NOMO-1 treated with dmso at 0.1 percent for 144 hours (cell line): Measurements from ENCODE around the gene MVK.
A peak's percentile ranks its signal among the peaks of the same experiment; 100 is the strongest.

ENCODE experiments used
- DNase-seq: peaks from one replicate; lab custom pipeline; 2025; ENCODE audit not compliant: unreplicated experiment; lab: John Stamatoyannopoulos, UW

MVK gene

DNA sequence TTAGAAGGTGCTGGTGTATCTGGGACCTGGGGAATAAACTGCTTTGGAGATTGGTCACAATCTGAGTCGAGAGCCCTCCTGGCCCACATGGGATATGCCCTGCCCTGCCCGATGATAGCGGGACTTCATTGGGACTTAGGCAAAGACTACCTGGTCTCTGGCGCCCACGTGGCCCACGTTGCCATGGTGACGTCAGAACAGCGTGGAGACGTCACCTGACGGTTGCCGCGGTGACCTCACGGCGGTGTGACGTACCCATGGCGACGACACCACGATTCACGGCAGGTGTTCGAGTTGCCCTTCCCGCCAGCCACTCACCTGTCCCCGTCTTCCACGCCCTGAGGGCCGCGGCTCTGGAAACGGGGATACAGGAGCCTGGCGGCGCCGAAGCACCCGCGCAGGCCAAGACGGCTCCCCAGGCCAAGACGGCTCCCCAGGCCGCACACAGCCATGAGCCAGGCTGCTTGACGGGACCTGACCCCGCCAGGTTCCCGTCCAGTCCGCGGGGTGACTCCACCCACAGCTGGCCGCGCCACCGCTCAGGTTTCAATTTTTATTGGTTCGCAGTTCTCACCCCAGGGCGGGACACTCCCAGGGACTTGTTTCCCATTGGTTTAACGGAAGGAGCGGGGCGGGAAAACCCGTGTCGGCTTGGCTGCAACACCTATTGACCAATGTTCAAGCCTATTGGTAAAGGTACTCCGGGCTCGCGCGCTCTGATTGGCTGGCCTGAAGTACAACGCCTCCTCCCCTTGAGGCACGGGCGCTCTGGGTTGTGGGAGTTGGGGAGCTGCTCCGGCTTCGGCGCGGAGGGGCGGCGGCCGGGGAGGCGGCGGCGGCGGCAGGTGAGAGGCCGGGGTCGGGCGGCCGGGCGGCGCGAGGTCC is at the start of gene MVK, which contains the start of gene MMAB:
MVK (plus strand) TSS at position 766 of the 885 bp plus-strand sequence. CDS start 1,029 bp downstream, outside the sequence.
MMAB (minus strand) TSS at position 476 of the 885 bp plus-strand sequence; CDS start at position 452, 24 bp downstream.
- peak; percentile 99 for DNase-seq

DNA sequence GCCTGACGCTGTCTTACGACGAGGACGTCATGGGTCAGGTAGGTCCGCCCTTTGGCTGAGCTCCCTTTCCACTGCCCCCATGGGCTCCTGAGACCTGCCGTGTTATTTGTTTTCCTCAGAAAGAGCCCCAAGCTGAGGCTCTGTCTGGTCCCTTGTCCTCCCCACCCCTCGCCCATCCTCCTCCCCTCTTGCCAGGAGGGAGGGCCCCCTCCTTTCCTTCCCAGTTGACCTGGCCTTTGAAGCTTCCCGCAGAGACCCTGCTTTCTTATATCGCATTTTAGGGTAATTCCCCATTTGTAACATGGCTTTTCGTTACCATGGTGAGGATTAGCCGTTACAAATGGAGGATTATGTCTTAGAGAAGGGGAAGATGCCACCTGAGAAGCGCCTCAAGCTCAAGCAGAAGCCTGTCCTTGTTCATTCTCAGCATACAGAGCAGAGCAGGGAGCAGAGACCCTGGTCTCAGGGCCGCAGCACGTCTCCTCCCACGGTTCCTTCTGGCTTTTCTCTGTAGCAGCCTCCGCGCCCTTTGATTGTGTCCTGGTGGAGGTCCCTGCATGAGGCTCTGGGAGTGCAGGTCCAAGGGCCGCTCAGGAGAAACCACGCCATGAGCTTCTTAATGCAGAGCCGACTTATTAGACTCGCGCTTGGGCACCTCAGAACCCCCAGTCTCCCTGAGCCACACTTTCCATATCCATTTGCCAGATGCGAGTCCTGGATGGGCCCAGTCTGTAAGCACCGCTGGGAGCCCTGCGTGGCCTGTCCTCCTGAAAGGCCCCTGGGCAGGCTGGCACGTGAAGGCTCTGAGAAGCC is 48.9 kb upstream of the MVK start:
- no peak for DNase-seq

DNA sequence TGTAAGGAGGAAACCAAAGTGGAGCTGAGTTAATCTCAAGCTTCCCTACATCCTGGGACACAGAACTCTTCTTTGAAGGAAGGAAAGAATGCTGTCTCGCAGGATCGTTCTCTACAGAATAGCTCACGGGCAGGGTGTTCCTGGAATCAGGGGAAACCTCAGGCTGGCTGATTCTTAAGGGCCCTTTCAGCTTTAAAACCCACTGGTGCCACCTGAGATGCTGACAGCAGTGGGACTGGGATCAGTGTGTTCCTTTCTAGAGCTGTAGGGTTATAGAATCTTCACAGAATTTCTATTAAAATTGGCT is 48.4 kb upstream of the MVK start:
- DNase-seq = no peak

DNA sequence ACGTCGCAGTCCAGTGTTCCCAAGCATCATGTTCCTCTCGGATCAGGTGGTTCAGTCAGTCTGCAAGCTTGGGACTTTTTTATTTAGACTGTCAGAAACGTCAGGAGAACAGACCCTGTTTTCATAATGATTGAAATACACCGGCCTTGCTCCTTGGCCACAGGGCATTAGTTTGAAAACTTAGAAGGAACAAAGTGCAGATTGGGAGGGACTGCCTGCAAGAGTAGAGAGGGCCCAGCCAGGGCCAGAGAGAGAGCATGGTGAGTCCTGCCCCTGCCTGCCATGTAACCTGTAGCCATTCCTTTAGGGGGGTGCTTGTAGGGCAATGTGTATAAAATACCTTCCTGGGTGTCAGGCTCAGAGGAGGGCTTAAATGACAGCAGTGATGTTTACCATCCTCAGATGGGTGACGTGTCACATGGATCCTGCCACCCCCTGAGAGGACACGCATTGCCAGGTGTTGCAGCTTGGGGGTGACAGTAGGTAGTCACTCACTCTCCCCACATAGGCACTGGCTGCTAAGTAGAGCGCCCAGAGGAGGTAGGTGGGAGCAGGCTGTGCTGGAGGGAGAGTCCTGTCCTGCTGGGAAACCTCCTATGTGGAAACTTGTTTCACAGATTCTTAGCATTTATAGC is 46.0 kb upstream of the MVK start:
- DNase-seq = no peak

DNA sequence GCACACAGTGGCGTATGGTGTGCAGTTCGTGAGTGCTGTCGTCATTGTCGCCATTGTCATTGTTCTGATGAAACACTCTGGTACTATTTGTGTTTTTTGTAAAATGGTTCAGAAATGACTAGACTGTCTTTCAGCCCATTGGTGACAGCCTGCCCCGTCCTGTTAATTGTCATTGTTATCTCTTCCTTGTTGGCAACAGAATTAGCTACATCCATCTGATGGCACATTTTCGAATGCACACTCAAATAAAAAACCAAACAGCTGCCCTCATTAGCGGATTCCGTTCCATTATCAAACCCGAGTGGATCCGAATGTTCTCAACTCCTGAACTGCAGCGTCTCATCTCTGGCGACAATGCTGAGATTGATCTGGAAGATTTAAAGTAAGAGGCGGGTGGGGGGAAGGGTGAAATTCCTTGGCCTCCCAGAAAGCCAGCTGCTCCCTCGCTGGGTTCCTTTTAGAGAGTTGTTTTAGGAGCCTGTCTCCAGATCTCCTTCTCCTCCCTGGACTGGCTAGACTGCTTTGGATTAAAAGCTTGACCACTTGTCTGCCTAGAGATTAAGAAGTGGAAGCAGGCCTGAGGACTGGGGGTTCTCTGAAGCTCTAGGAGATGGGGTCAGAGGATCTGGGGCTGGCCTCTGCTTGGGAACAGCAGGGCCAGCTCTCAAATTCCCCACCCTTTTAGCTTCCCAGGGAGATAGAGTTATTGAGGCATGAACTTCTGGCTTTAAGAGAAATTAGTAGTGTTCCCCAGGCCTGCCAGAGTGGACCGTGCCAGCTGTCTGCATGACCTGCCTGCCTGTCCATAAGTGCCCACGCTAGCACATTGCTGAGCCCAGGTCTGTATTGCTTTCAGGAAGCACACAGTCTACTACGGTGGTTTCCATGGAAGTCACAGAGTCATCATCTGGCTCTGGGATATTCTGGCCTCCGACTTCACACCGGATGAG is 43.6 kb upstream of the MVK start:
- no peak for DNase-seq

DNA sequence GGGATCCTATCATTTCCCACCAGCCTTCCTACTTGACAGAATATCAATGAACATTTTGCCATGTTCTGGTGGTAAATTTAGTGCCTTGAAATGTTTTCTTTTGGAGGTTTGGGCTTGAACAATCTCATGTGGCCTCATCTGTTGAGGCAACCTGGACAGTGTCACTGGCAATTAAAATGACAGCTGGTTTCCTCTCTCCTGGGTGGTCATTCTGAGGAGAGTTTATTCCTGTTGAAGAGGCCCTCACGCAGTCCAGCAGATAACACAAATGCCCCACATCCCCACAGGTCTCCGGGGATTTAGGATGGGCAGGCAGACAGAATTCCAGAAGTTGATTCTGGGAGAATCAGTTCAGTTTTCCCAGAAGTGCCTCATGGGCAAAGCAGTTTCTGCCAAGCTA is 42.2 kb upstream of the MVK start:
- no peak for DNase-seq

DNA sequence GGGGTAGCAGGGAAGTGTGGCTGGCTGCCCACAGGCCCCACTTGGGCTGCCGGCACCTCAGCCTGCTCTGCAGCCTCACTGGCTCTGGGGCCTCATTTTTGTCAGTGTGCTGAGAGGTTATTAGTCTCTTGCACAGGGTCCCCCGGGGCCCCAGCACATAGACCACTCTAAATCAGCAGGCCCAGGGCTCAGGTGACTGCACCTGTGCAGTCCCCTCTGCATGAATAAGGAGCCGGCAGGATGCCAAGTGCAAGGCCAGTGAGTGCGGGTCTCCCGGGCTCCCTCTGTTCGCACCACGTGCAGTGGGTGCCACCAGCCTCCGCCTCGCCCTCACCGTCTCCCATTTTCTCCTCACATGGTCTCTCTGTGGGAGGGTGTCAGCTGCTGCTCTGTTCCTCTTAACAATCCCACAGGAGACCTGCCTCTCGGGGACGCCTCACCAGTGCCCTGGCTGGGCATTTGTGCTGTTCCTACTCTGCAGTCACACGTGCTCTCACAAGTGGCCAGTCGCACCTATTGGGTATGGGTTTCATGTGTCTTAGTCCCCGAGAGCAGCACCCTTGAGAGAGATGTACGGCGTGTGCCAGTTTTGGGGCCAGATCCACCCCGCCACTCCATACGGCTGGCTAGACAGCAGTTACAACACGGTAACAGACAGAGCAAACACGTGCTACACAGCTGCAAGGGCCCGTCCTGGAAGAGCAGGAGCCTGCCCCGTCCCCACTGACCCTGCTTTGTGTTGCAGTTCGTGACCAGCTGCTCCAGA is 40.7 kb upstream of the MVK start:
- DNase-seq = no peak

DNA sequence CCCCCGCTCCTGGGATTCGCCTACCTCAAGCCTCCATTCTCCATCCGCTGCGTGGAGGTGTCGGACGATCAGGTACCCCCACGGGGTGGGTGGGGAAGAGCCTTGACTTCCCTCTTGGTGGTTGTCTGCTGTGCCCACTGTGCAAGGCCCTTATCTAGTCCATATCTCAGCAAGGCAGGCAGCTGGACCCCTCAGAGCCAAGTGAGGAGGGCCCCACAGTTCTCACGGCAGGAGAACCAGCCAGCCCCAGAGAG is 40.2 kb upstream of the MVK start:
- DNase-seq = no peak

DNA sequence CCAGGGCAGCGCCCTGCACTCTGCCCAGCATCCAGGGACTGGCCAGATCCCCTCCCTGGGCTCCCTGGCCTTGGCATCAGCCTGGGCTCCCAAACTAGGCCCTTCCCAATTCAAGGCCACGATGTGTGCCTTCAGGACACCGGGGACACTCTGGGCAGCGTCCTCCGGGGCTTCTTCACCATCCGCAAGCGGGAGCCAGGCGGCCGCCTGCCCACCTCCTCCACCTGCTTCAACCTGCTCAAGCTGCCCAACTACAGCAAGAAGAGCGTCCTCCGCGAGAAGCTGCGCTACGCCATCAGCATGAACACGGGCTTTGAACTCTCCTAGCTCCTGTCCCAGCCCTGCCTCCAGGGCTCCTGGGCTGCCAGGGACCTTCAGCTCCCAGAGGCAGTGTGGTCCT is 39.1 kb upstream of the MVK start:
- no peak for DNase-seq

DNA sequence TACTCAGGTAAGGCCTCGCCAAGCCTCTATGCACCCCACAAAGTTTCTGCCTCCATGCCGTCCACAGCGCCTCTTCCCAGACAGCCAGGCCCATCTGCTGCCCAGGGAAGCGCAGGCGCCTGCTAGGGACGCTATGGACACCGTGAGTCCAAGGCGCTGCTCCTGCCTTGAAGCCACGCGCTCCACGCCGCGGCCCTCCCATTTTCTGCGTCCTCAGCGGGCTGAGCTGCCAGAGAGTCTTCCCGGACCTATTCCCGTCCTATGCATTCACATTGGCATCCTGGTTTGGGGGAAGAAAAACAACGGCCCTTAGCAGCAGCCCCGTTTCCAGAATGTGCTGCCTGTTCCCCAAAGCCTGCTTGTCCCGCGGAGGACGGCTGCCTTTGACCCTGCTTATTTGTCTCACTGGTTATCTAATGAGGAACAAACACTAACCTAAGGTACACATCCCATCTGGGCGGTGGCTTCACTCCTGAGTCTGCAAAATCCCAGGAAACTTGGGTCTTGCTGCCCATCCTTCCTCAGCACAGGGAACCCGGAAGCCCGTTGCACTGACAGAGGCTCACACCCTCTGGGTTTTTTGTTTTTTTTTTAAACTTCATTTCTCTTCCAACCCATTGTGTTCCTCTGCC is 38.2 kb upstream of the MVK start:
- DNase-seq = no peak

DNA sequence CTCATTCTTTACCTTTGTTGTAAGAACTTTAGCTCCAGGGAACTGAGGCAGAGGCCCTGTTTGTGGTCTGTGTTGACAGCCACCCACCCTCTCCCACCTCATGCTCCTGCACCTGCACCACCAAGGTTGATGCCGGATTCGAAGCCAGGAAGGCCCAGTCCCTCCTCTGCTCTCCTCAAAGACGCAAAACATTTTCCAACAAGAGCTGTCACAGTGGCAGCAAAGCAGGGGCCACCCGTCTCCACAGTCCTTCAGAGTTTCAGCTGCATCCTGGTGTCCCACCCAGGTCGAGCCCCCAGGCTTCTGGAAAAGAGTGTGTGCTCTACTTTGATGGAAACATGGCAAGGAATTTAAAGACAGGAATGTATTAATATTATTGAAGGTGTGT is 37.7 kb upstream of the MVK start:
- no peak for DNase-seq

DNA sequence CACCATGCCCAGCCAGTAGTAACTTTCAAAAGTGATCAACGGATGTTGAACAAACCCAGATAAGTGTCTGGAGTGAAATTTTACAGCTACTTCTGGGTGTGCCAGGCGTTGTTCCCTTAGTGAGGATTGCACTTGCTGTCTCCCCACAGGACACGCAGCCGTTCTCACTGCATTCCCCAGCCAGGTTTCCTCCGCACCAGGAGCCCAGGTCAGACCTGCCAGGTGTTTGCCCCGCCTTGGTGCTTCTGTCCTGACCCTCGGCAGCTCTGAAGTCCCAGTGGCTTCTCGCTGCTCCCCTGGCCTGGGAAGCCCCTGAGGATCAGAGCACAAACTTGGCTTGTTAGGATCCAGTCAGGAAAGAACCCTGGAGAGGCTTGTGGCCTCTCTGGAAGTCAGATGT is 36.5 kb upstream of the MVK start:
- no peak for DNase-seq

DNA sequence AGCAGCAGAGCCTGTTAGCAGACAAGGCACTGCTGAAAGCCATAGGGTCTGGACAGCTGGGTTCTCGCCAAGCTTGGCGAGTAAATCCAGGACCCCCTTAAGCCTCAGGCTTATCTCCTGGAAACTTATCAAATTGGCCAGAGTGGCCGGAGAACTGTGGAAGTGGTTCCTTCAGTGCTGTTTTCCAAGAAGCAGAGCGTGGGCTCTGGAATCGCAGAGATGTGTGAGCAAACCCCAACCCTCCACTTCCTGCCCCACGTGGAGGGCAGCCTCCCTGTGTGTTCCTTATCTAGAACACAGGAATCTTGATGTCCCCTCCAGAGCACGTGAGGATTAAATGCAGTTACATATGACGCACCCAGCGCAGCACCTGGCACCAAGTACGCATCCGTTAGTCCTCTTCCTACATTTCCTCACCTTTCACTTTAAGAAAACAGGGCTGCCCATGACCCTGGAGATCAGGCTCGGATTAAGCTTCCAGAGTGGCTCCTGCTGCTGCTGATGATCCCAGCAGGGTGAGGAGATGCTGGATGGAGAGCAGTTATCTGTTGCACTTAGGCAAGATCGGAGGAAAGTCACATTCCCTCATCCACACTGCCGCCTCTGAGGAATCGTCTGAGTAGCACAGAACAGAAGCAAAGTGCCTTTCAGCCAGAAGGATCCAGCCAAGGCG is 35.3 kb upstream of the MVK start:
- no peak for DNase-seq

DNA sequence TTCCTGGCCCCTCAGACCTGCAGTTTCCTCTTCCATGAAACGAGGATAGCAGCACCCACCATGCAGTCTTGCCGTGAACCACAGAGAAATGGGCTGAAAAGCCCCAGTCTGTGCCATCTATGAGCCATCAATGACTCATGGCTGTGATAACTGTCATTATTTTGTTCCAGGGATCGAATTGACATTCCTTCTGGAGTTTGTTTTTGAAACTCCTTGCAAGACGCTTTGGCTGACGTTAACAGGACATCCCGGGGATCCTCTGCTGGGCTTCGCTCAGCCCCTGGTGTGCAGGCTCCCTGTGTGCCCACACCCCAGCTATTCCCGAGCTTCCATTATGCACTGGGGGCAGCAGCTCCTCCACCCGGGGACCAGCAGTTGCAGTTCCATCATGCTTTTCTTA is 34.1 kb upstream of the MVK start:
- DNase-seq = no peak

DNA sequence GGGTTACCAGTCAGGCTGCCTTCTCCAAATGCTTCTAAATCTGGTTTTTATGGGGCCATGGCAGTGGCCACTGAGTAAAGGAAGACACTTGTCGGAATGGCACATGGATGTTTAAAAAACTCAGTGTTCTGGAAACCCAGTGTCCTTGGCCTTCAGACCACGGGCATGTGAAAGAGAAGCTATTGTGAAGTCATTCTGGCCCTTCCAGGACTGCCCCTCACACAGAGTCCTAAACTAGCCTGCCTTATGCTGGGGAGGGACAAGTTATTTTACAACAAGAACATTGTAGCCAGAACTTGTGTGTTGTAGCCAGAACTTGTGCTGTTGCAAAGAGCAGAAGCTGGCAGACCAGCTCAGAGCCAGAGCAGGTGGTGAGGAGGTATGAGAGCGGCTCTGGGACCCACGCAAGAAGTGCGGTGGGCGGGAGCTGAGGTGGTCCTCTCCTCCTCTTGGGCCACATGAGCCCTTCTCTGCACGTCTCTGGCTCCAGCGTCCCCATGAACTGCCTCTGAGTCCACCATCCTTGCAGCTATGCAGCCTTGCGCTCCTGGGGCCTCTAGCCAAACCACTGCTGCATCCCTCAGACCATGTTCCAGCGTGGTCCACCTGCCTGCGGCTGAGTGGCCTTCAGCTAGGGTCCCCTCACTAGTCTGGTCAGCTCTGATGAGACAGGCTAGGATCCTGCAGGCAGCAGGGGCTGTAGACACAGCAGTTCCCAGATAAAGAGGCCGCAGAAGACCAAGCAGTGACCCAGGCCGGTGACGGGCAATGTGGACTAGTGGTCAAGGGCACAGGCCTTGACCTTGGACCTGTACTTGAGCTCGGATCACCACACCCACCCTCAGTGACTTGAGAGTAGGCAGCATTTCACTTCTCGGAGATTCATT is 32.8 kb upstream of the MVK start:
- no peak for DNase-seq

DNA sequence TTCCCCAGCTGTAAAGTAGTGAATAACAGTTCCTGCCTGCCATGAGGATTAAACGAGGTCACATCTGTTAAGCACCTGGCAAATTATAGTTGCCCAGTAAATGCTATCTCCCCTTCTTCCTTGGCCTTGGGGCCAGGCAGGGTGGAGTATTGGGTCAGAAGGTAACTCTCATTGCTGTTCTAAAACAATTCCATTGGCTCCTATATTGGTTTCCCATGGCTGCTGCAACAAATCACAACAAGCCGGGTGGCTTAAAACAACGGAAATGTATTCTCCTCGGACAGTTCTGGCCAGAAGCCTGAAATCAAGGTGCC is 32.2 kb upstream of the MVK start:
- no peak for DNase-seq

DNA sequence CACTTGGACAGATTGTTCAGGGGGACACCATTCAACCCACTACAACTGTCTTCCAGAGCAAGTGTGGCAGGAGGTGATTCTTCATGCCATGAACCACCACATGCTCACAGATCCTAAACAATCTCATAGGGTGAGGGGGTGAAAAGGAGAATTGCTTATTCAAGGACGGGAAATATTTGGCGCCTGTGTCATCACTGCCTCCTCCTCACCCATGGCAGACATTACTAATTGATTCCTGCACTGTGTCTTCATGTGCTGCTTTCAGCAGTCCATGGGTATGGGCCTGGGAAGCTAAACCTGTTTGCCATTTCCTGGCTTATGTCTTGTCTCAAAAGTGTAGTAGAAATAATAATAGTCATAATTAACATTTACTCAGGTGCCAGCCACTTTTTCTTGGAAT is 31.6 kb upstream of the MVK start:
- no peak for DNase-seq

DNA sequence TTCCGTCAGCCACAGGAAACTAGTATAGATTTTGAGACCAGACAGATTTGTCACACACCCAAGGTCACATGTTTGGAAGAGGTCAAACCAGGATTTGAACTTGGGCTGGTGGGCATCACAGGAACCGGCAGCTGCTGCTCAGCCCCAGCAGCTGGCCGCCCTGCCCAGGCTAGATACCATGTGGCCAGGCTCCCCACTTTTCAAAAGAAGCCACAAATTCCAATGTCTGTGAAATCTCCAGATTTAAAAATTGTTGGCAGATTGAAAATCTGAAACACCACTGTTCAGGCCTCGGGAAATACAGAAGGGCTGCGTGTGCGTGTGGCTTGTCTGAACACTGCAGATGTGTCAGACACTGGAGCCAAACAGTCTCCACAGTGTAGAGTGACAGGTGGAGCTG is 30.7 kb upstream of the MVK start:
- DNase-seq = no peak
